SJSA1 (cell line): ENCODE measurements around the gene ANKS3. TPM values are rescaled to one million over a fixed set of nuclear protein-coding genes. Genes with fewer than 3 reads are reported as not detected.
"Not testable (repeated sequence)": the region's sequence is repeated elsewhere in the genome, so short reads cannot be mapped to it uniquely, and the experiment has no call there.

ENCODE experiments used
- DNase-seq, 2 experiments: peaks; one replicate each; pipeline ENCODE4 v3.0.0-alpha.2; 2015 to 2020; ENCODE audit warnings: low spot score in 2 of 2, low read depth in 1 of 2
- H3K27ac ChIP-seq: fragments of 250-450 bp; sonication (Bioruptor Pico); 2 replicates; pipeline ENCODE4 v1.5.1; 2020; ENCODE audit warnings: mild to moderate bottlenecking, moderate library complexity
- H3K27me3 ChIP-seq: fragments of 250-450 bp; sonication (Bioruptor Pico); replicated peaks from 2 replicates; pipeline ENCODE4 v1.5.1; 2020; ENCODE audit warnings: mild to moderate bottlenecking, moderate library complexity
- H3K36me3 ChIP-seq: fragments of 250-450 bp; sonication (Bioruptor Pico); 2 replicates; pipeline ENCODE4 v1.5.1; 2020; ENCODE audit warnings: mild to moderate bottlenecking
- H3K4me1 ChIP-seq: fragments of 250-450 bp; sonication (Bioruptor Pico); replicated peaks from 2 replicates; pipeline ENCODE4 v1.6.1; 2021; ENCODE audit warnings: mild to moderate bottlenecking
- H3K4me3 ChIP-seq: fragments of 250-450 bp; sonication (Bioruptor Pico); 2 replicates; pipeline ENCODE4 v1.5.1; 2020; ENCODE audit warnings: mild to moderate bottlenecking
- H3K9me3 ChIP-seq: fragments of 250-450 bp; sonication (Bioruptor Pico); replicated peaks from 2 replicates; pipeline ENCODE4 v1.5.1; 2020; ENCODE audit warnings: mild to moderate bottlenecking
- total RNA-seq: library from RNA; depleted of rRNA; stranded (reverse); fragments of >200 nt; shearing (Covaris generic); gene quantifications from 2 replicates; pipeline ENCODE4 v1.2.3, GENCODE V29; 2014

Gene ANKS3
- total RNA-seq, 1 experiment from 2014 or later, result 20.9 TPM

DNA sequence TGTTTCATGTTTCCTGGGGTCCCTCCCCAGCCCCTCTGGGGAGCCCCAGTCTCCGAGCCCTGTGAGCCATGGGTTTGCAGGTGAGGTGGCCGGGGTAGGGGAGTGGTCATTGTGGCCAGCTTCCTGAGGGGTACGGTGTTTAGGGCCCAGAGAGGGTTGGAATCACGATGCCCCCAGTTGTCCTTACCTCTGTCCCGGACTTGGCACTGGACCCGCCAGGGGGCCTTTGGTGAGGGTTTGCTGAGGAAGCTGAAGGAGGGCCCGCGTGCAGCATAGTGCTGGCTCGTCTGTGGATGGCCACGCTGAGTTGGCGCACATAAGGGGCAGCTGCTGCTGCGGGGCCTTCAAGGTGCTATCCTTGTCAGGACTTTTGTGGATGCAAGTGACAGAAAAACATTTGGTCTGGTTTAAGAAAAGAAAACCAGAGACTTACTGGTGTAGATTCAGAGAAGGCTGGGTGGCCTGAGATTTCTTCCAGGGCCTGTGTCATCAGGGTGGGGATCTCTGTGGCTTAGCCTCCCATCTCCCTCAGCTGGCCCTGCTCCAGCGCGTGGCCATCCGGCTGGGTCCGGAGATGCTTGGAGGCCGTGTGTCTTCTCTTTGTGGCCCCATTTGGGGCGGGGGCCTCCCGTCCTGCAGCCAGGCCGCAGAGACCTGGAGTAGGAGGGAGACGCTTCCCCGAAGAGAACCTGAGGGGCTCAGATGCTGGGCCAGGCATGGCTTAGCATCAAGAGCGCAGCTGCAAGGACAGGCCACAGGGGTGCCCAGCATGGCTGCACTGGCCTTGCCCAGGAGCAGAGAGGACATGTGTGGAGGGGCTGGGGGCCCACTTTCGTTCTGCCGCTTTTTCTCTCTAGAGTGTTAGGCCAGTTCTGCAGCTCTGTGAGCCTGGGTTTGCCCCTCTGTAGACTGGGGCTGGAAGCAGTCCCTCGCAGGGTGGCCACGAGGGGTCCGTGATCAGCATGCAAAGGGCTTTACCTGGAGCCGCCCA lies 74.4 kb downstream of the ANKS3 start:
- no peak for DNase-seq
- peaks cover 55% of the 10 kb centered on the region for H3K36me3 ChIP-seq
- no peak overlapping the region for H3K27ac ChIP-seq
- H3K27me3 ChIP-seq, result no peaks in the 10 kb centered on the region
- no peak overlapping the region for H3K4me3 ChIP-seq
- H3K4me1 ChIP-seq, result no peaks in the 10 kb centered on the region
- H3K9me3 ChIP-seq, result no peaks in the 10 kb centered on the region

DNA sequence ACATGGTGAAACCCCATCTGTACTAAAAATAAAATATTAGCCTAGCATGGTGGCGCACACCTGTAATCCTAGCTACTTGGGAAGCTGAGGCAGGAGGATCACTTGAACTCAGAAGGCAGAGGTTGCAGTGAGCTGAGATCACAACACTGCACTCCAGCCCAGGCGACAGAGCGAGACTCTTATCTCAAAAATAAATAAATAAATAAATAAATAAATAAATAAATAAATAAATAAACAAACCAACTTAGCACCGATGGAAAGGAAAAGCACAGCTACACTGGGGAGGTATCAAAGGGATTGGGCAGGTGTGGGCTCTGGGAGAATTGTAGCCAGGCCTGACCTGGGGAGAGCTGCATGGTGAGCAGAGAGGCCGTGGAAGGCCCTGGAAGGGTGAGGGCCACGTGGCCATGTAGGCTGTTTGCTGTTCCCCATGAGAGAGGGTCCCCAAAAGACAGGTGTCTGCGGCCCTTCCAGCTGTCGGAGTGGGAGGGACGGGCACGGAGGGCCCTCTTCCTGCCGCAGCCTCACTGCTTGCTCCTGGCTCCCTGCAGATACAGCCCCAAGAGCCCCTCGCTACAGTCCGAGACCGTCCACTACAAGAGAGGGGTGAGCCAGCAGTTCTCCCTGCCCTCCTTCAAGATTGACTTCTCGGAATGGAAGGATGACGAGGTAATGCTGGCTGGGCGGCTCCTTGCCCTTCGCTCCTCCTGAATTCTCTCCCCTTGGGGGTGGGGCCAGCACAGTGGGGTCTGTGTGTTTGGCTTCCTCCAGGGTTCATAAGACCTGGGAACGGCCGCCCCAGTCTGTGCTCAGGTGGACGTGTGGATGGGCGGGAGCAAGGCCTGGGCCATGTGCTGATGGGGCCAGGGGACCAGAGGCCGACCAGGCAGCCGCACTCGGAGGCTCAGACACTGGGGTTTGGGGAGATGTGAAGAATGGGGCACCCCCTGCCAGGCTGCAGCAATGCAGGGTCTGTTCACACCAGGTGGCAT lies 77.1 kb downstream of the ANKS3 start:
- Histone ChIP-seq H3K27ac (no peak overlapping the region), H3K36me3 (peaks cover 59% of the 10 kb centered on the region), H3K4me3 (no peak overlapping the region), H3K27me3 (no peaks in the 10 kb centered on the region), H3K4me1 (no peaks in the 10 kb centered on the region), H3K9me3 (no peaks in the 10 kb centered on the region)
- no peak for DNase-seq

DNA sequence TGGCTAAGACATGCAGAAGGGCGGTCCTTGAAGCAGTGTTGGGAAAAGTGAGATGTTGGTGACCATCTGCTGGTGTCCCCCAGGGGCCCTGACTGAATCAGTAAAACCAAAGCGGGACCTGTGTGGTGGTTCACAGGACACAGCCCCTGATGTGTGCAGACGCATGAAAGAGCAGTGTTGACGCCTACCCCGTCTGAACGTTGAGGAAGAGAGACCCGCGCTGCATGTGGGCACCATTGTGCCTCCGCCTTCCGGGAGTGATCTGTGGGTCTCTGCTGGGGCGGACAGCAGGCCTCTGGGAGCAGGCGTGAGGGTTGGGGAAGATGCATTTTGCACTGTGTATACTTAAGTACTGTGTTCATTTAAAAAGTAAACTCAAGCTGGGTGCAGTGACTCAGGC lies 77.8 kb downstream of the ANKS3 start:
- Histone ChIP-seq H3K9me3 (no peaks in the 10 kb centered on the region), H3K4me3 (no peak overlapping the region), H3K27me3 (no peaks in the 10 kb centered on the region), H3K27ac (no peak overlapping the region), H3K36me3 (peaks cover 61% of the 10 kb centered on the region), H3K4me1 (no peaks in the 10 kb centered on the region)
- DNase-seq, result no peak

DNA sequence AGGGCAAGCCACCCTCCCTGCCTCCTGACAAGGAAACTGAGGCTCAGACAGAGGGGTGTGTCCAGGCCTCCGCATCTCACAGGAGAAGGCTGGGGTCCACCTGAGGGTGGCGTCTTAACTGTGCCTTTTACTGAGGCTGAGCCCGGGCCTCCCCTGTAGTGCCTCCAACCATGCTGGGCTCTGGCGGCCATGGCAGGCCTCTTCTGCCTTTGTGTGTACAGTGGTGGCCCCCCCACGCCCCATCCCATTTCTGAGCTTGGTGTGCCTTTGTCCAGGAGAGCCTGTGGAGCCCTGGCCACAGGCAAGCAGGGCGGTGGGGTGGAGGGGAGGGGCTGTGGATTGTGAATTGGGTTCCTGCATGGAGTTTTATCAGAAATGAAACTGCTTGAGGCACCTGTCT lies 78.3 kb downstream of the ANKS3 start:
- H3K4me1 ChIP-seq, result no peaks in the 10 kb centered on the region
- H3K36me3 ChIP-seq, result peaks cover 65% of the 10 kb centered on the region
- no peak for DNase-seq
- no peak overlapping the region for H3K27ac ChIP-seq
- H3K4me3 ChIP-seq, result no peak overlapping the region
- H3K9me3 ChIP-seq, result no peaks in the 10 kb centered on the region
- no peaks in the 10 kb centered on the region for H3K27me3 ChIP-seq

- no peaks in the 10 kb centered on the region for H3K9me3 ChIP-seq
- no peaks in the 10 kb centered on the region for H3K27me3 ChIP-seq
- no peak overlapping the region for H3K27ac ChIP-seq
- peaks cover 71% of the 10 kb centered on the region for H3K36me3 ChIP-seq
- H3K4me1 ChIP-seq, result no peaks in the 10 kb centered on the region
- H3K4me3 ChIP-seq, result no peak overlapping the region
- no peak for DNase-seq
Measured at GRCh38 chr16:4654964-4655590, 79.0 kb downstream of the ANKS3 start.

GRCh38 chr16:4654011-4654963 lies 79.8 kb downstream of the ANKS3 start:
- Histone ChIP-seq H3K4me3 (no peak overlapping the region), H3K9me3 (no peaks in the 10 kb centered on the region), H3K27ac (no peak overlapping the region), H3K36me3 (peaks cover 74% of the 10 kb centered on the region), H3K4me1 (no peaks in the 10 kb centered on the region), H3K27me3 (no peaks in the 10 kb centered on the region)
- DNase-seq, result no peak

GRCh38 chr16:4652561-4652960 lies 81.5 kb downstream of the ANKS3 start:
- Histone ChIP-seq H3K9me3 (no peaks in the 10 kb centered on the region), H3K27ac (no peak overlapping the region), H3K27me3 (no peaks in the 10 kb centered on the region), H3K36me3 (peaks cover 70% of the 10 kb centered on the region), H3K4me3 (no peak overlapping the region), H3K4me1 (no peaks in the 10 kb centered on the region)
- no peak for DNase-seq

DNA sequence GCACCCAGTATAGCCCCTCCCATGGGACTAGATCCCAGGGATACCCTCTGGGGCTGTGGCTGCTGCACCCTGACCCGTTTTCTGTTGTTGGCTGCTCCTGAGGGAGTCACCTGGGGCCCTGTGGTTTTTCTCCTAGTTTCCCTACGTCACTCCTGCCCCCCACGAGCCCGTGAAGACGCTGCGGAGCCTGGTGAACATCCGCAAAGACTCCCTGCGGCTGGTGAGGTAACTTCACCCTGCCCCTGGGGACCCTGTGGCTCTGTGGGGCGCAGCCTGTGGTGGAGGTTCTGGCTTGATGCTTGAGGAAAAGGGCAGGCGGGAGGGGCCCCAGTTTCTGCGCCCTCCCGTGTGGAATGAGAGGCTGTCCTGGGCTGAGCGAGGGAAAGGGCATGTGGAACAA lies 82.2 kb downstream of the ANKS3 start:
- H3K4me1 ChIP-seq, result no peaks in the 10 kb centered on the region
- H3K27me3 ChIP-seq, result no peaks in the 10 kb centered on the region
- no peak for DNase-seq
- H3K9me3 ChIP-seq, result no peaks in the 10 kb centered on the region
- H3K36me3 ChIP-seq, result peaks cover 70% of the 10 kb centered on the region
- H3K4me3 ChIP-seq, result no peak overlapping the region
- no peak overlapping the region for H3K27ac ChIP-seq

- peaks cover 65% of the 10 kb centered on the region for H3K36me3 ChIP-seq
- H3K4me1 ChIP-seq, H3K4me3 ChIP-seq, H3K27me3 ChIP-seq, H3K9me3 ChIP-seq, H3K27ac ChIP-seq: not testable (repeated sequence)
- peak; percentile 38 to 81 for DNase-seq
Measured at GRCh38 chr16:4650443-4651074, 83.5 kb downstream of the ANKS3 start.

- Histone ChIP-seq H3K27ac (no peak overlapping the region), H3K9me3 (no peaks in the 10 kb centered on the region), H3K4me3 (no peak overlapping the region), H3K4me1 (no peaks in the 10 kb centered on the region), H3K27me3 (no peaks in the 10 kb centered on the region), H3K36me3 (peaks cover 63% of the 10 kb centered on the region)
- no peak for DNase-seq
Measured at GRCh38 chr16:4649744-4650442, 84.2 kb downstream of the ANKS3 start.

DNA sequence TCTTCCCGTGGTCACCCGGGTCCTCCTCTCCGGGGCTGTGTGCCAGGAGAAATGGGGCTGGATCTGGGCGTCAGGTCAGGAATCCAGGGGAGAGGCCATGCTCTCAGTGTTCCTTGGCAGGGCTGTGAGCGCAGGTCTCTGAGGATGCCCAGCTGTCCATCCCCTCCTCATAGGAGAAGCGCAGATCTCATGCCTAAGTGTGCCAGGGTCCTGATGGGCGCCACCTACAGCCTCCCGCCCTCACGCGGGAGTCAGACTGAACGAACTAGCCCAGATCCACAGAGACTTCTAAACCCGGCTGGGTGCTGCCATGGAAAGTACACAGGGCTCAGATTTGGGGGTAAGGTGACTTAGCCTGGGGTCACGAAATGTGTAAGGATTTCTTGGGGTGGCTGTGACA lies 85.2 kb downstream of the ANKS3 start:
- DNase-seq, result no peak
- no peak overlapping the region for H3K4me3 ChIP-seq
- H3K4me1 ChIP-seq, result no peaks in the 10 kb centered on the region
- no peaks in the 10 kb centered on the region for H3K9me3 ChIP-seq
- no peaks in the 10 kb centered on the region for H3K27me3 ChIP-seq
- H3K36me3 ChIP-seq, result peaks cover 55% of the 10 kb centered on the region
- no peak overlapping the region for H3K27ac ChIP-seq

- Histone ChIP-seq H3K4me3 (no peak overlapping the region), H3K27ac (no peak overlapping the region), H3K27me3 (no peaks in the 10 kb centered on the region), H3K4me1 (no peaks in the 10 kb centered on the region), H3K9me3 (no peaks in the 10 kb centered on the region), H3K36me3 (peaks cover 45% of the 10 kb centered on the region)
- DNase-seq, result no peak
Measured at GRCh38 chr16:4647644-4647980, 86.5 kb downstream of the ANKS3 start.
